RPMI7951 (cell line): Measurements from ENCODE around the gene CAPN11. TPM values are rescaled to one million over a fixed set of nuclear protein-coding genes. Genes with fewer than 3 reads are reported as not detected.
"Not testable (repeated sequence)": the region's sequence is repeated elsewhere in the genome, so short reads cannot be mapped to it uniquely, and the experiment has no call there.

ENCODE experiments used
- DNase-seq: peaks from one replicate; pipeline ENCODE4 v3.0.0-alpha.2; 2012; ENCODE audit warnings: low read depth
- total RNA-seq: library from RNA; depleted of rRNA; stranded (reverse); fragments of >200 nt; shearing (Covaris generic); gene quantifications from 2 replicates; pipeline ENCODE4 v1.2.3, GENCODE V29; 2014; rRNA removed

The CAPN11 gene
- total RNA-seq, 1 experiment from 2014 or later: not detected

GRCh38 chr6:44228433-44228832 is 69.8 kb downstream of the CAPN11 start:
- no peak for DNase-seq

- DNase-seq: no peak
These were observed 70.2 kb downstream of the CAPN11 start for GRCh38 chr6:44228836-44229235.

- no peak for DNase-seq
These were observed 70.9 kb downstream of the CAPN11 start for GRCh38 chr6:44229376-44230033.

- DNase-seq: no peak
These were observed 71.5 kb downstream of the CAPN11 start for GRCh38 chr6:44230034-44230675.

GRCh38 chr6:44231426-44231825 is 72.8 kb downstream of the CAPN11 start:
- DNase-seq: not testable (repeated sequence)

GRCh38 chr6:44232676-44233566 is 74.3 kb downstream of the CAPN11 start:
- DNase-seq: no peak

GRCh38 chr6:44233567-44234100 is 75.0 kb downstream of the CAPN11 start:
- no peak for DNase-seq

Other genes starting within 250 kb of the CAPN11 start
- gene MRPL14, start 31.4 kb upstream of the CAPN11 start, total RNA-seq: 104 and 109 TPM in 2 replicates
- 20.8 and 23.6 TPM in 2 replicates for gene TMEM63B, start 31.3 kb upstream of the CAPN11 start, total RNA-seq
- not detected in 2 replicates for gene MYMX, start 58.1 kb downstream of the CAPN11 start, total RNA-seq
- gene SLC29A1, start 64.8 kb downstream of the CAPN11 start, total RNA-seq: 22.1 and 22.2 TPM in 2 replicates
- gene HSP90AB1, start 88.3 kb downstream of the CAPN11 start, total RNA-seq: 984 and 1,201 TPM in 2 replicates
- gene SLC35B2, start 98.7 kb downstream of the CAPN11 start, total RNA-seq: 86.2 and 101 TPM in 2 replicates
- 14.7 and 23.0 TPM in 2 replicates for gene NFKBIE, start 106.7 kb downstream of the CAPN11 start, total RNA-seq
- gene TMEM151B, start 111.6 kb downstream of the CAPN11 start, total RNA-seq: 0.12 TPM in 1 of 2 replicates, not detected in the other
- 7.1 and 11.5 TPM in 2 replicates for gene AARS2, start 154.5 kb downstream of the CAPN11 start, total RNA-seq
- gene SPATS1, start 183.8 kb downstream of the CAPN11 start, total RNA-seq: not detected in 2 replicates
- 26.1 and 33.6 TPM in 2 replicates for gene CDC5L, start 228.9 kb downstream of the CAPN11 start, total RNA-seq